MM.1S (cell line): ENCODE results near the gene ULBP3.

Experiments
- CTCF ChIP-seq: fragments of 300-600 bp; sonication (generic); IDR thresholded peaks from 2 replicates; pipeline ENCODE4 v1.5.1; 2016; ENCODE audit warnings: antibody characterized with exemption, low read length, mixed read lengths
- EZH2phosphoT487 ChIP-seq: fragments of 300-600 bp; sonication (generic); IDR thresholded peaks from 2 replicates; pipeline ENCODE4 v1.6.1; 2018; ENCODE audit warnings: antibody characterized with exemption, low read length

- TF ChIP-seq CTCF (no peak), EZH2phosphoT487 (no peak)
Measured at GRCh38 chr6:150018846-150019580, 49.9 kb downstream of the ULBP3 start.
